Kidney (tissue), 14 donors: ENCODE measurements around the gene NCKAP5. TPM values are rescaled to one million over a fixed set of nuclear protein-coding genes. Genes with fewer than 3 reads are reported as not detected.

Experiments
- DNase-seq, 5 donors: peaks; one replicate each; pipeline ENCODE4 v3.0.0-alpha.2; 2013 to 2020
- FAIRE-seq: peaks from 2 replicates; lab custom pipeline; 2012; peaks lifted over from hg19 to GRCh38; lab: Jason Lieb, UNC
- H3K27ac ChIP-seq, 2 donors: one replicate each; pipeline ENCODE4 v1.7.0; 2013; ENCODE audit warnings: low read depth in 2 of 2, low read length in 2 of 2, inconsistent platforms in 1 of 2
- H3K27me3 ChIP-seq: one replicate; pipeline ENCODE4 v1.7.1; 2013; ENCODE audit warnings: low read length, inconsistent platforms; ENCODE audit not compliant: control insufficient read depth, insufficient read depth
- H3K36me3 ChIP-seq, 3 donors: one replicate each; pipeline versions ENCODE4 v1.7.0 to v1.7.1; 2013; ENCODE audit warnings: low read length in 3 of 3, control low read depth in 1 of 3, inconsistent platforms in 1 of 3; ENCODE audit not compliant: insufficient read depth in 3 of 3, control insufficient read depth in 2 of 3
- H3K4me1 ChIP-seq, 3 donors: one replicate each; pipeline versions ENCODE4 v1.7.0 to v1.7.1; 2013; ENCODE audit warnings: low read length in 3 of 3, inconsistent platforms in 1 of 3, low read depth in 1 of 3; ENCODE audit not compliant: control insufficient read depth in 2 of 3, insufficient read depth in 2 of 3
- H3K4me3 ChIP-seq, 3 donors: one replicate each; pipeline versions ENCODE4 v1.7.0 to v1.8.1; 2013; ENCODE audit warnings: low read length in 3 of 3, control low read depth in 1 of 3, inconsistent platforms in 1 of 3
- H3K9ac ChIP-seq, 3 donors: one replicate each; pipeline versions ENCODE4 v1.7.0 to v1.7.1; 2013; ENCODE audit warnings: low read length in 3 of 3, control low read depth in 1 of 3, inconsistent platforms in 1 of 3
- H3K9me3 ChIP-seq, 3 donors: one replicate each; pipeline versions ENCODE4 v1.7.0 to v1.7.1; 2013; ENCODE audit warnings: low read length in 3 of 3, control low read depth in 1 of 3, inconsistent platforms in 1 of 3; ENCODE audit not compliant: control insufficient read depth in 2 of 3, insufficient read depth in 1 of 3
- CTCF ChIP-seq: IDR thresholded peaks from 3 replicates; pipeline ENCODE4 v1.5.1; 2012; ENCODE audit warnings: mild to moderate bottlenecking, moderate library complexity, borderline replicate concordance; ENCODE audit not compliant: insufficient read depth; ENCODE audit errors: extremely low read depth
- intact Hi-C: fragments of 100-400 bp; cut with DNase I; formaldehyde crosslinking; loops from one replicate; pipeline ENCODE4 v1.11.1; 2022
- polyA plus RNA-seq: library from polyadenylated mRNA; stranded (reverse); fragments of 350-450 nt; fragmentation: Illumina TruSeq; extraction: RNeasy Lipid Tissue Mini Kit (QIAGEN cat#74804); gene quantifications from one replicate; pipeline ENCODE4 v1.2.3, GENCODE V29; 2014; ENCODE audit warnings: low read depth, low replicate concordance; ENCODE audit not compliant: insufficient read depth
- total RNA-seq: library from RNA; stranded (reverse); fragmentation: NEBNext Ultra II Directional; extraction: Animal tissue kit (Norgen Biotek cat#: 25700); gene quantifications from one replicate; pipeline ENCODE4 v1.2.1, GENCODE V29; 2021
- donor health status: control.
- donor health status: control.
- donor health status: control.
- donor health status: control.
- donor health status: control.
- donor health status: DM: yes; HTN: yes; CAD: no.
- donor health status: Normal renal cell carcinoma (clear cell type).

Gene NCKAP5
- total and polyA plus RNA-seq, 2 donors from 2014 or later, result 1.8 to 2.9 TPM

DNA sequence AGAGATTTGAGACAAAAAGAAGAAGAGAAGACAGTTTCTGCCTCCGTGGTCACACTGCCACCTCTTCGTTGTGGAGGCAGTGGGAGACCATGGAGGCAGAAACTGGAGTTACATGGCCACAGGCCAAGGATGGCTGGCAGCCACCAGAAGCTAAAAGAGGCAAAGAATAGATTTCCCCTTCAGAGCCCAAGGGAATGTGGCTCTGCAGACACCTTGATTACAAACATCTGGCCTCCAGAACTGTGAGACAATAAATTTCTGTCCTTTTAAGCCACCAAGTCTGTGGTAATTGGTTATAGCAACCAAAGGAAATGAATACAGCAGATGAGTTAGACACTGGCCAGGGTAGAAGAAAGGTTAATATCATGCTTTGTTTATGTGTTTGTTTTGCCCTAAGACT, 477.9 kb downstream of the NCKAP5 start:
- H3K36me3 ChIP-seq, result no peaks in the 10 kb centered on the region
- no peaks in the 10 kb centered on the region for H3K4me1 ChIP-seq
- no peaks in the 10 kb centered on the region for H3K27me3 ChIP-seq
- no peaks in the 10 kb centered on the region for H3K9me3 ChIP-seq
- H3K9ac ChIP-seq, result no peak overlapping the region
- H3K4me3 ChIP-seq, result no peak overlapping the region
- no peak for FAIRE-seq
- no peak for TF ChIP-seq CTCF
- H3K27ac ChIP-seq, result no peak overlapping the region
- intact Hi-C loops, result no loop called here
- DNase-seq, result no peak

GRCh38 chr2:133086176-133086575, 482.1 kb downstream of the NCKAP5 start:
- no peak for DNase-seq
- Histone ChIP-seq H3K36me3 (no peaks in the 10 kb centered on the region), H3K4me3 (no peak overlapping the region), H3K9me3 (no peaks in the 10 kb centered on the region), H3K9ac (no peak overlapping the region), H3K27me3 (no peaks in the 10 kb centered on the region), H3K27ac (no peak overlapping the region), H3K4me1 (no peaks in the 10 kb centered on the region)
- FAIRE-seq, result no peak
- no peak for TF ChIP-seq CTCF
- intact Hi-C loops, result no loop called here

DNA sequence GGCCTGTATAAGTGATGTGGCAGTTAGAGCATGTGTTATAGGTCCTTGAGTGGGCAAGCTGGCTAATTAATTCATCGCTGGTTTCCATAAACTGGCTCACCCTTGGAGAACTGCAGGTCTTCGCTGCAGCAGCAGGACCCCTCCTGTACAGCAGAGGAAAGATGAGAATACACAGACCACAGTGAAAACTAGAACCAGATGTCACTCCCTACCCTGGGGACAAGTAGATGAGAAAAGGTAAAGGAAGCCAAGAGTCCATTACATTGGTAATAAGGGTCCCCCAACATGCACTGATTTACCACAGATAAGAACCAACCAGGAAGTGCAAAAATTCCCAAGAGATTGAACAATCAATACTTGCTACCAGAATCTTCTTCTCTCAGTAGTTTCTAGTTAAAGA, 482.6 kb downstream of the NCKAP5 start:
- no peak overlapping the region for H3K4me3 ChIP-seq
- intact Hi-C loops, result no loop called here

More for the DNA sequence above, 482.6 kb downstream of the NCKAP5 start:
- no peaks in the 10 kb centered on the region for H3K27me3 ChIP-seq
- H3K4me1 ChIP-seq, result no peaks in the 10 kb centered on the region
- no peak for TF ChIP-seq CTCF
- FAIRE-seq (no peak), DNase-seq (no peak)
- H3K27ac ChIP-seq, result no peak overlapping the region
- no peak overlapping the region for H3K9ac ChIP-seq
- H3K9me3 ChIP-seq, result no peaks in the 10 kb centered on the region
- H3K36me3 ChIP-seq, result no peaks in the 10 kb centered on the region
